ENCODE measurements around the gene MAGI2. TPM values are rescaled to one million over a fixed set of nuclear protein-coding genes. Genes with fewer than 3 reads are reported as not detected.

MAGI2 gene
- total RNA-seq, 1 experiment from 2014 or later: 14.3 TPM

DNA sequence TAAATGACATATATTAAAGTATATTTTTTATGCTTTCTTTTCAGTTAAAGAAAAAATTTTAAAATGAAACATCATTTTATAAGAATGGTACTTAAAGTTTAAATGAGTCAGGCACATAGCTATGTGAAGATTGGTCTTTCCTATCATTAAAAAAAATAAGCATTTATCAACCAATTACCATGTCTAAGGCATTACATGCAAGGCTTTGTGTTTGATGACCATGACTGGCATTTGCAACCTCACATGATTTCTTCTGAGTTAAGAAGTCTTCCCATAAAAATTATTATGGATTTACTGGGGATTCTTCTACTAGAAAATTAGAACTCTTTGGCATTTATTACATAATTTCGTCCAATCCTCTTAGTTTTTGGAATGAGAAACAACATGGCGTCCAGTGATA, 776.1 kb downstream of the MAGI2 start:
- Histone ChIP-seq H3K23ac (ENCODE audit: insufficient read length, low read depth, low read length) (no peak overlapping the region), H3K79me2 (ENCODE audit: insufficient read depth, low read length) (no peaks in the 10 kb centered on the region), H3K9ac (ENCODE audit: extremely low read depth, insufficient read length, low read length) (no peak overlapping the region), H3K23me2 (ENCODE audit: insufficient read length, low read depth, low read length, poor library complexity, severe bottlenecking) (no peaks in the 10 kb centered on the region), H3K27me3 (ENCODE audit: insufficient read depth, low read length) (no peaks in the 10 kb centered on the region), H3K56ac (ENCODE audit: insufficient read length, low read depth, low read length) (no peak overlapping the region), H3K4me1 (ENCODE audit: insufficient read depth, low read length) (no peaks in the 10 kb centered on the region), H4K91ac (ENCODE audit: insufficient read length, low read depth, low read length) (no peak overlapping the region), H2BK12ac (ENCODE audit: insufficient read length, low read depth, low read length) (no peak overlapping the region), H3K4ac (ENCODE audit: low read depth, low read length) (no peak overlapping the region), H3K9me3 (ENCODE audit: control insufficient read depth, low read depth, low read length) (no peaks in the 10 kb centered on the region), H3K4me2 (ENCODE audit: insufficient read depth, insufficient read length, low read length) (no peak overlapping the region), H3K18ac (ENCODE audit: insufficient read length, low read depth, low read length) (no peak overlapping the region), H2BK15ac (ENCODE audit: low read depth, low read length) (no peak overlapping the region), H3K14ac (ENCODE audit: insufficient read depth, low read length) (no peak overlapping the region), H4K8ac (replicated peaks; ENCODE audit: insufficient read length, low read depth, low read length) (no peak overlapping the region), H2BK5ac (ENCODE audit: insufficient read length, low read length) (no peak overlapping the region), H3T11ph (ENCODE audit: low read length) (no peak overlapping the region), H2BK20ac (ENCODE audit: low read depth, low read length, poor library complexity, severe bottlenecking) (no peak overlapping the region), H3K79me1 (ENCODE audit: insufficient read depth, low read depth, low read length, poor library complexity, severe bottlenecking) (no peaks in the 10 kb centered on the region), H2BK120ac (ENCODE audit: low read depth, low read length, poor library complexity, severe bottlenecking) (no peak overlapping the region), H3K27ac (ENCODE audit: insufficient read length, low read depth, low read length) (no peak overlapping the region), H2AK5ac (ENCODE audit: insufficient read length, low read length) (no peak overlapping the region), H2AFZ (ENCODE audit: low read length) (no peak overlapping the region), H4K5ac (ENCODE audit: insufficient read length, low read depth, low read length) (no peak overlapping the region), H4K20me1 (ENCODE audit: control insufficient read depth, insufficient read depth, insufficient read length) (no peaks in the 10 kb centered on the region)
- peaks cover 0 to 3% of the 10 kb centered on the region in 2 experiments; a peak in 1 of 4 replicates for H3K4me1 Mint-ChIP-seq
- no peak for DNase-seq
- H3K4me3 Mint-ChIP-seq: no peak overlapping the region
- WGBS (ENCODE audit: extremely low coverage, insufficient read length, low lambda C conversion rate): no CpG with 5 or more reads among the region's 2 CpGs
- H3K36me3 Mint-ChIP-seq (ENCODE audit: insufficient read depth in 1 of 3, low read depth in 3 of 3): no peaks in the 10 kb centered on the region
- H3K27me3 Mint-ChIP-seq (ENCODE audit: low read depth): no peaks in the 10 kb centered on the region
- peak overlapping the region in 1 of 3 experiments; percentile 10; a peak in 2 of 7 replicates for H3K27ac Mint-ChIP-seq
- H3K9me3 Mint-ChIP-seq: no peaks in the 10 kb centered on the region
- TF ChIP-seq, protein P1, sequence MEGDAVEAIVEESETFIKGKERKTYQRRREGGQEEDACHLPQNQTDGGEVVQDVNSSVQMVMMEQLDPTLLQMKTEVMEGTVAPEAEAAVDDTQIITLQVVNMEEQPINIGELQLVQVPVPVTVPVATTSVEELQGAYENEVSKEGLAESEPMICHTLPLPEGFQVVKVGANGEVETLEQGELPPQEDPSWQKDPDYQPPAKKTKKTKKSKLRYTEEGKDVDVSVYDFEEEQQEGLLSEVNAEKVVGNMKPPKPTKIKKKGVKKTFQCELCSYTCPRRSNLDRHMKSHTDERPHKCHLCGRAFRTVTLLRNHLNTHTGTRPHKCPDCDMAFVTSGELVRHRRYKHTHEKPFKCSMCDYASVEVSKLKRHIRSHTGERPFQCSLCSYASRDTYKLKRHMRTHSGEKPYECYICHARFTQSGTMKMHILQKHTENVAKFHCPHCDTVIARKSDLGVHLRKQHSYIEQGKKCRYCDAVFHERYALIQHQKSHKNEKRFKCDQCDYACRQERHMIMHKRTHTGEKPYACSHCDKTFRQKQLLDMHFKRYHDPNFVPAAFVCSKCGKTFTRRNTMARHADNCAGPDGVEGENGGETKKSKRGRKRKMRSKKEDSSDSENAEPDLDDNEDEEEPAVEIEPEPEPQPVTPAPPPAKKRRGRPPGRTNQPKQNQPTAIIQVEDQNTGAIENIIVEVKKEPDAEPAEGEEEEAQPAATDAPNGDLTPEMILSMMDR (conservative IDR thresholded peaks at IDR 0.05): no peak
